Kidney (tissue), 14 donors: ENCODE measurements around the gene ALDH1L1. TPM values are rescaled to one million over a fixed set of nuclear protein-coding genes. Genes with fewer than 3 reads are reported as not detected.

Experiments
- DNase-seq, 5 donors: peaks; one replicate each; pipeline ENCODE4 v3.0.0-alpha.2; 2013 to 2020
- FAIRE-seq: peaks from 2 replicates; lab custom pipeline; 2012; peaks lifted over from hg19 to GRCh38; lab: Jason Lieb, UNC
- H3K27ac ChIP-seq, 2 donors: one replicate each; pipeline ENCODE4 v1.7.0; 2013; ENCODE audit warnings: low read depth in 2 of 2, low read length in 2 of 2, inconsistent platforms in 1 of 2
- H3K27me3 ChIP-seq: one replicate; pipeline ENCODE4 v1.7.1; 2013; ENCODE audit warnings: low read length, inconsistent platforms; ENCODE audit not compliant: control insufficient read depth, insufficient read depth
- H3K36me3 ChIP-seq, 3 donors: one replicate each; pipeline versions ENCODE4 v1.7.0 to v1.7.1; 2013; ENCODE audit warnings: low read length in 3 of 3, control low read depth in 1 of 3, inconsistent platforms in 1 of 3; ENCODE audit not compliant: insufficient read depth in 3 of 3, control insufficient read depth in 2 of 3
- H3K4me1 ChIP-seq, 3 donors: one replicate each; pipeline versions ENCODE4 v1.7.0 to v1.7.1; 2013; ENCODE audit warnings: low read length in 3 of 3, inconsistent platforms in 1 of 3, low read depth in 1 of 3; ENCODE audit not compliant: control insufficient read depth in 2 of 3, insufficient read depth in 2 of 3
- H3K4me3 ChIP-seq, 3 donors: one replicate each; pipeline versions ENCODE4 v1.7.0 to v1.8.1; 2013; ENCODE audit warnings: low read length in 3 of 3, control low read depth in 1 of 3, inconsistent platforms in 1 of 3
- H3K9ac ChIP-seq, 3 donors: one replicate each; pipeline versions ENCODE4 v1.7.0 to v1.7.1; 2013; ENCODE audit warnings: low read length in 3 of 3, control low read depth in 1 of 3, inconsistent platforms in 1 of 3
- H3K9me3 ChIP-seq, 3 donors: one replicate each; pipeline versions ENCODE4 v1.7.0 to v1.7.1; 2013; ENCODE audit warnings: low read length in 3 of 3, control low read depth in 1 of 3, inconsistent platforms in 1 of 3; ENCODE audit not compliant: control insufficient read depth in 2 of 3, insufficient read depth in 1 of 3
- intact Hi-C: fragments of 100-400 bp; cut with DNase I; formaldehyde crosslinking; loops from one replicate; pipeline ENCODE4 v1.11.1; 2022
- polyA plus RNA-seq: library from polyadenylated mRNA; stranded (reverse); fragments of 350-450 nt; fragmentation: Illumina TruSeq; extraction: RNeasy Lipid Tissue Mini Kit (QIAGEN cat#74804); gene quantifications from one replicate; pipeline ENCODE4 v1.2.3, GENCODE V29; 2014; ENCODE audit warnings: low read depth, low replicate concordance; ENCODE audit not compliant: insufficient read depth
- total RNA-seq: library from RNA; stranded (reverse); fragmentation: NEBNext Ultra II Directional; extraction: Animal tissue kit (Norgen Biotek cat#: 25700); gene quantifications from one replicate; pipeline ENCODE4 v1.2.1, GENCODE V29; 2021
- TF ChIP-seq, protein P1 (sequence below): IDR thresholded peaks from 3 replicates; pipeline ENCODE4 v1.5.1; 2012; ENCODE audit warnings: mild to moderate bottlenecking, moderate library complexity, borderline replicate concordance; ENCODE audit not compliant: insufficient read depth; ENCODE audit errors: extremely low read depth
- donor health status: control.
- donor health status: control.
- donor health status: control.
- donor health status: control.
- donor health status: control.
- donor health status: DM: yes; HTN: yes; CAD: no.
- donor health status: Normal renal cell carcinoma (clear cell type).

ALDH1L1 gene
- total and polyA plus RNA-seq, 2 donors from 2014 or later: 60.0 to 199 TPM

DNA sequence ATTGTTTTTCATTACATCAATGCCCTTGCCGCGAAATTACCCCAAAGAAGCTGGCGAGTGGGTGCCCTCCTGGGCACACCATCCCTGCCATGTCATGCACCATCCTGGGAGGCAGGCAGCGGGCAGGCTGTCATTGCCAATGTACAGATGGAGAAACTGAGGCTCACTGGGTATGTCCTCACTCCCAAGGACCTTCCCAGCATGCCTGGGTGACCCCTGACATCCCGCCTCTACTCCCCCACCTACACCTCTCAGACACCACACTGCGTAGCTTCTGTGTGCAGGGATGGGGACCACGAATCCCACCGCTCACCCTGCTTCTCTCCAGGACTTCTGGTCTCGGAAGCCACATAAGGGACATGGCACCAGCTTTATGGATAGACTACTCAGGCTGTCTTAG, 55.5 kb downstream of the ALDH1L1 start:
- DNase-seq: peak in 3 of 5 donors; percentile 4 to 29 (median 18)
- FAIRE-seq: no peak

DNA sequence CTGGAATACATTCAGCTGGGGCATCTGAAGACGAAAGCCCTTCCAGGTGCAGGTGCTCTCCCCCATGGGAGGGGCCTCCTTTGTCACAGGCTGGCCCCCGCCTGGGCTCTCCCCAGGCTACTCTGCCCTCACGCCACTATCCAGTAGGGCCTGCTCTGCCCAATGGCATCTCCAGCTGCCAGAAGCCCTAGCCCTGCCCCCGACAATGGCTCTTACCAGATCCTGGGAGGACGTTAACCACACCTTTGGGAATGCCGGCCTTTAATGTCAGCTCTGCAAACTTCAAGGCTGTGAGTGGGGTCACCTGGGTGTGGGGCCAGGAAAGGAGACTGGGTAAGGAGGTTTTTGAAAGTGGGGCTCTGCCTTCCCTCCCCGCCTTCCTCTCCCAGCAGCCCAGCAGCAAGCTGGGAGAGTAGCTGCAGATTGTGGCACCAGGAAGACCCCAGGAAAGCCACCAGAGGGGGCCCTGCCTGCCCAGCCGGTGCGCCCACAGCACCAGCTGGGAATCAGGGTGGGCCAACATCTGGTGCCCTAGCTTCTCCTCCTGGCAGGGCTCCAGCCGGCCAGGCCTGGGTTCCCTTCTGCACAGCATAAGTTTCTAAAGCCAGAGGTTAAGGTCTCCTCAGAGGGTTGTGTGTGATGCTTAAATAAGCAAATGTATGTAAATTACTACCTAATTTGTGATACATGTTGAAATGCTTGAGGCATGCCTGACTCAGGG, 56.1 kb downstream of the ALDH1L1 start:
- FAIRE-seq: no peak
- intact Hi-C loops: loop anchor here (10.0 kb wide), 1 partner anchor 250 kb away; no protein-coding TSS in a partner anchor
- Histone ChIP-seq H3K27ac (no peak overlapping the region), H3K27me3 (no peaks in the 10 kb centered on the region), H3K36me3 (peaks cover 0 to 36% (median 9%) of the 10 kb centered on the region in 3 donors), H3K4me1 (peaks cover 0 to 3% (median 0%) of the 10 kb centered on the region in 3 donors), H3K9me3 (no peaks in the 10 kb centered on the region), H3K9ac (no peak overlapping the region), H3K4me3 (no peak overlapping the region)
- TF ChIP-seq, protein P1, sequence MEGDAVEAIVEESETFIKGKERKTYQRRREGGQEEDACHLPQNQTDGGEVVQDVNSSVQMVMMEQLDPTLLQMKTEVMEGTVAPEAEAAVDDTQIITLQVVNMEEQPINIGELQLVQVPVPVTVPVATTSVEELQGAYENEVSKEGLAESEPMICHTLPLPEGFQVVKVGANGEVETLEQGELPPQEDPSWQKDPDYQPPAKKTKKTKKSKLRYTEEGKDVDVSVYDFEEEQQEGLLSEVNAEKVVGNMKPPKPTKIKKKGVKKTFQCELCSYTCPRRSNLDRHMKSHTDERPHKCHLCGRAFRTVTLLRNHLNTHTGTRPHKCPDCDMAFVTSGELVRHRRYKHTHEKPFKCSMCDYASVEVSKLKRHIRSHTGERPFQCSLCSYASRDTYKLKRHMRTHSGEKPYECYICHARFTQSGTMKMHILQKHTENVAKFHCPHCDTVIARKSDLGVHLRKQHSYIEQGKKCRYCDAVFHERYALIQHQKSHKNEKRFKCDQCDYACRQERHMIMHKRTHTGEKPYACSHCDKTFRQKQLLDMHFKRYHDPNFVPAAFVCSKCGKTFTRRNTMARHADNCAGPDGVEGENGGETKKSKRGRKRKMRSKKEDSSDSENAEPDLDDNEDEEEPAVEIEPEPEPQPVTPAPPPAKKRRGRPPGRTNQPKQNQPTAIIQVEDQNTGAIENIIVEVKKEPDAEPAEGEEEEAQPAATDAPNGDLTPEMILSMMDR: no peak
- peak in 3 of 5 donors; percentile 9 to 48 (median 39) for DNase-seq

More for the DNA sequence above, 55.5 kb downstream of the ALDH1L1 start:
- Histone ChIP-seq H3K27me3 (no peaks in the 10 kb centered on the region), H3K9ac (no peak overlapping the region), H3K27ac (no peak overlapping the region), H3K4me1 (peaks cover 0 to 3% (median 0%) of the 10 kb centered on the region in 3 donors), H3K9me3 (no peaks in the 10 kb centered on the region), H3K36me3 (peaks cover 0 to 32% (median 9%) of the 10 kb centered on the region in 3 donors), H3K4me3 (no peak overlapping the region)
- TF ChIP-seq, protein P1: no peak
- intact Hi-C loops: loop anchor here (10.0 kb wide), 1 partner anchor 250 kb away; no protein-coding TSS in a partner anchor

DNA sequence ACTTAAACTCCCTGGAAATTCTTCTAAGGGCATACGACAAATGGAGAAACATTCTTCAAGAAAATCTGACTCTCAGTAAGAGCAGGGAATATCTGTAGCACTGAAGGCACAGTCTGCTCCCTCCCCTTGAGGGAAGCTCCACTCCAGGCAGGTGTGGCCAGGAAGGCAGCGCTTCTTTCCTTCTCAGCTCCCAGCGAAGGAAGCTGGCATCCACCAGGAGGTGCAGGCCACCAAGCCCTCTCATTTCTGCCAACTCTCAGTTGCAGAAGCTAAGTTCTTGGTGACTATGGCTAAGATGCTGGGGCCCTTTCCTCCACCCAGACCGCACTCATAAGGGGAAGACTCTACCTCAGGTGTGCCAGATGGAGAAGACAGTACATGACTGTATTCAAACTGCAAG, 58.8 kb downstream of the ALDH1L1 start:
- no peaks in the 10 kb centered on the region for H3K4me1 ChIP-seq
- no peak overlapping the region for H3K9ac ChIP-seq
- H3K27ac ChIP-seq: no peak overlapping the region
- TF ChIP-seq, protein P1: no peak
- H3K4me3 ChIP-seq: no peak overlapping the region
- FAIRE-seq (no peak), DNase-seq (no peak)
- intact Hi-C loops: loop anchor here (10.0 kb wide), 1 partner anchor 253 kb away; no protein-coding TSS in a partner anchor
- H3K27me3 ChIP-seq: no peaks in the 10 kb centered on the region
- H3K36me3 ChIP-seq: peaks cover 0 to 36% (median 14%) of the 10 kb centered on the region in 3 donors
- no peaks in the 10 kb centered on the region for H3K9me3 ChIP-seq
